ENCODE results near the gene DENND1A.

The DENND1A gene

DNA sequence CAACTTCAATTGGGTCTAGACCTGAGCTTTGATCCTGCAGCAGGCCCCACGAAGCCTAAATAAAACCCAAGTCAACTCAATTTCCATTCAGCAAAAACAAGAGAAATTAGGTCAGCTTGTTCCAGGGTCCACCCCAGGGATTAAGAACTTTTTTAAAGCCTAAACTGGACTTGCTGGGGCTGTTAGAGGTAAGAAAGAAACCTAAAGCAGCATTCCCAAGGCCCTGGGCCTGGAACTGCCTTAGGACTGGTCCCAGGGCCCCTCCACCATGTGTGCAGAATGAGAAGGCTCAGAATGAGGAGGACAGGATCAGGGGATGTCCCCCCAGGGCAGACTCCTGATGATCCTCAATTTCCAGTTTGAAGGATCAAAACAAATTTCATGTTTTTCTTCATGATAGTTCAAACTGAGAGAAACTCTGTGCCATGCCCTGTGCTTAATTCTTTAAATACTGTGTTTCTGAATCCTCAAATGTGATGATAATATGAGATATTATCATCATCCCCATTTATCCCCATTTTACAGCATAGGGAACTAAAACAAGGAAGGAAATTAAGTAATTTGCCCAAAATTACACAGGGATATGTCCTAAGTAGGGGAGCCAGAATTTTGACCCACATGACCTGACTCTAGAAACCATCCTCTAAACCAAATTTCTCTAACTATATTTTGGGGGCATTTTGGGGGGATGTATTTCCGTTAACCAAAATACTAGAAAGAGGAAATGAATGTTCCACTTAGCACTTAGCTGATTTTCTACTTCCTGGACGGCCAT lies 64.5 kb downstream of the DENND1A start:
- DNase-seq (ENCODE audit: low read depth in 2 of 2), result no peak

GRCh38 chr9:123864251-123864650 lies 65.7 kb downstream of the DENND1A start:
- DNase-seq (ENCODE audit: low read depth in 2 of 2), result no peak

- no peak for DNase-seq (ENCODE audit: low read depth in 2 of 2)
Observed at GRCh38 chr9:123863164-123863855, 66.6 kb downstream of the DENND1A start.

DNA sequence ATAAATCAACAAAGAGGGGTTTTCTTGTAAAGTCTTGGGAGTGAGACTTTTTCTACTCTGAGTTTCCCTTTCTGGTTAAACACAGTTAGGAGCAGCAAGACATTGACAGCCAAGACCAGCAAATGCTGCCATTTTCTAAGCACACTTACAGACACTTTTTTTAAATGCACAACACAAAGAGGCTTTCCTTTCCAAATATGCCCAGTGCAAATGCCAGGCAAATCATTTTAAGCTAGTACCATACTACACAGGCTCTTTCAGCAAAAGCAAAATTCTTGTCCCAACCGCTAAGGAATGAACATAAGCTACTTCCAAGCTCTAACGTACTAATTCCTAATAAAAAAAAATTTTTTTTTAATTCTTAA lies 68.2 kb downstream of the DENND1A start:
- DNase-seq (ENCODE audit: low read depth in 2 of 2), result no peak

GRCh38 chr9:123861086-123861755 lies 68.7 kb downstream of the DENND1A start:
- no peak for DNase-seq (ENCODE audit: low read depth in 2 of 2)

DNA sequence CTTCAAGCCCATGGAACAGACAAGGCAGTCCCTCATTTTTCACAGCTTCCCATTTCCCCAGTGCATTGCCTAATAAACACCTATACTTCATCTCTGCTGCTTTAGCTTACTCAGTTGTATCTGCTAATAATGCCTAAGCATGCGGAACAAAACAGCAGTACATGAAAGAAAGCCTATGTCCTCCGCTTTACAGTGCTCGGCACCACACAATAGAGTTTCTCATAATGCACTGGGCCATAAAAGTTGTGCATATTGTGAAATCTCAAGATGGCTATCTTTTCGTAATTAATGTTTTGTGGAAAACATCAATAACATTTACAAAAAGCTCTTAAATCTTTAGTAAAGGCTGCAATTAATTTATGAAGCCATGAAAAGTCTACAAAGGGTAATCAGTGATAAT lies 69.3 kb downstream of the DENND1A start:
- no peak for DNase-seq (ENCODE audit: low read depth in 2 of 2)

- no peak for DNase-seq (ENCODE audit: low read depth in 2 of 2)
Observed at GRCh38 chr9:123852403-123852802, 77.5 kb downstream of the DENND1A start.

DNA sequence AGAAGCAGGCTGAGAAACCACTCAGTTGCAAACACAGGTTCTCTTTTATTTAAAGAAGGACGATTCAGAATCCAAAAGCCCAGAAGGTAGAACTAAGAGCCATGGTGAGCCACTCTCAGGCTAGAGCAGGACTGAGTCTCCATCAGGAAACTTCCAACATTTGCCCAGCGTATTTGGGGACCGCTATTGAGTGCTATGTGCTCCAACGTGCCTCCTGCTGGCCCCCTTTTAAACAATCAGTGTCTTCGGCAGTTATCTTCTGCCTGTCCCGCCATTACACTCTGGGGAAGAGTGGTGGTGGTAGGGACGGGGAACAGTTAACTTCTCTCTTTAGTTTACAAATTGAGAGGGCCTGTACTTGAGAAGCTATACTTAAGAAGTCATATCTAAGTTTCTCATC lies 78.1 kb downstream of the DENND1A start:
- DNase-seq (ENCODE audit: low read depth in 2 of 2), result no peak

DNA sequence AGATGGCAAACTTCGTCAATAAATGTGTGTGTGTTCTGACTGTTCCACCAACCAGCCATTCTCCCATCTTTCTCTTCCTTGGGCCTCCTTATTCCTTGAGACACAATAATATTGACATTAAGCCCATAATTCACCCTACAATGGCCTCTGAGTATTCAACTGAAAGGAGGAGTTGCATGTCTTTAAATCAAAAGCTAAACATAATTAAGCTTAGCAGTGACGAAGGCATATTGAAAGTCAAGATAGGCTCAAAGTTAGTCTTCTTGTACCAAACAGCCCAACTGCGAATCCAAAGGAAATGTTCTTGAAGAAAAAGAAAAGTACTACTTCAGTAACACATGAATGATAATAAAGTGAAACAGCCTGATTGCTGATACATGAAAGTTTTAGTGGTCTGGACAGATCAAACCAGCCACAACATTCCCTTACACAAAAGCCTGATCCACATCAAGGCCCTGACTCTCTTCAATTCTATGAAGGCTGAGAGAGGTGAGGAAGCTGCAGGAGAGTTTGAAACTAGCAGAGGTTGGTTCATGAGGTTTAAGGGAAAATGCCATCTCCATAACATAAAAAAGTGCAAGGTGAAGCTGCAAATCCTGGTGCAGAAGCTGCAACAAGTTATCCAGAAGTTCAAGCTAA lies 81.4 kb downstream of the DENND1A start:
- DNase-seq (ENCODE audit: low read depth in 2 of 2), result no peak

DNA sequence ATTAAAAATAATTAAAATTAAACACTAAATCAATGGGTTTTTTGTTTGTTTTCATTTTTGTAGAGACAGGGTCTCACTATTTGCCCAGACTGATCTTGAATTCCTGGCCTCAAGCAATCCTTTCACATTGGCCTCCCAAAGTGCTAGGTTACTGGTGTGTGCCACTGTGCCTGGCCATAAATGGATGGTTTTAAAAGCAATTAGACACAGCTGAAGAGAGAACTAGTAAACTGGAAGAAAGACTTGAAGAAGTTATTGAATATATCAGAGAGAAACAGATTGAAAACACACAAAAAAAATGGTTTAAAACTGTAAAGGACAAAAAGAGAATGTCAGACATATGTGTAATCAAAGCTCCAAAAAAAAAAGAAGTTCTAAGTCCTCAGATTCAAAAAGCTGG lies 83.0 kb downstream of the DENND1A start:
- DNase-seq (ENCODE audit: low read depth in 2 of 2), result no peak

DNA sequence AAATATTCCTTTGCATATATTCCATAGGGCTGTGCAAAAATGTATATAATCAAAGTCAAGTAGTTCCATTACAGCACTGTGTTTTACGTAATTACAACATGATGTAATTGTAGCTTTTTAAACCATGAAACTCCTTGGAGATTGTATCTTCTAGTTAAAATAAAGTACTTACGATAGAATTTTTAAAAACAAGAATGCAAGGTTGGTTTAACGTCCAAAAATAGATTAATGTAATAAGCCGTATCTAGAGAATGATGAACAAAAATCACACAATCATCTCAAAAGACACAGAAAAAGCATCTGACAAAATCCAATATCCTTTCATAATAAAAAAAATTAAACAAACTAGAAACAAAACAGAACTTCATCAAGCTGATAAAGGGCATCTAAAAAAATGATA lies 86.2 kb downstream of the DENND1A start:
- DNase-seq (ENCODE audit: low read depth in 2 of 2), result no peak

DNA sequence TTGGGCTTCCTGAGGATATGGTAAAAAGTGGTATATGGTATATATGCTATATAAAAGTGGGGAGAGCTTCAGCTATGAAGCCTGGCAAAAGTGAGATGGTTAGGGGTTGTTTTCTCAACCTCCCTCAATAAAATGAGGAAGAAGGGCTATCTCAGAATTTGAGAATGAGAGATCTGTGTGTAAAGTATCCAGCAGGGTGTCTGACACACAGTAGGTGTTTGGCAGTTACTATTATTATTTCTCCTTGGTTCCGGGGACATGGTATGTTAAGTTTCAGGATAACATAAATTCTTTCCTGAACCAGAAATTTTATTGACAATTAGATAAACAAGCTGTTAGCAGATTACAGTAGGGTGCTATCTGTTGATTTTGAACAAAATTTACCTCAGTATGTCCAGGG lies 94.1 kb downstream of the DENND1A start:
- DNase-seq (ENCODE audit: low read depth in 2 of 2), result no peak

DNA sequence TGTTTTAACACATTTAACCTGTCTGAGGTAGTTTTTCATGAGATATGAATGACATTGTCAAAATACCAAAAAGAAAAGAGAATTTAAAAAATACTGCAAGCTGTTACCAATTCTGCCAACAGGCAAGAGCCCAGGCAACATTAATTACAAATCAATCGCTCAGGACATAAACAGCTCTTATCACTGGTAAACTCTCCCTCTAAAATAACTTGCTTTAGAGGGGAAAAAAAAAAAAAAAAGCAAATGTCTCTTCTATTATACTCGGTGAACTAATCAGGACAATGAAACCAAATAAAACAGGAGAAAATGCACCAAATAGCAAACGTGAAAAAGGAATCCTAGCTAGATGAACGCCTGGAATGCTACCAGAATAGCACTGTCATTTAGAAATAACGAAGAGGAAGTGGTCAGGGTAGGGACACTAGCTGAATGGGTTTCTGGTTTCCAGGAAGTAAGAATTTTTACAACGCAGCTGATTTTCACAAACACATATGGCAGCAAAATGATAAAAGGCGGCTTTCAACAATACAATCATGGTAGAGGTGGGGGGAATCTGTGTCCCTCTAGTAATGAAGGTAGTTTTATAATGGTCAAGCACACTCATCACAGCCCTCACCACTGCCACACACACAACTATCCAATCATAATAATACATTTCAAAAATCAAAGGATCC lies 94.9 kb downstream of the DENND1A start:
- DNase-seq (ENCODE audit: low read depth in 2 of 2), result no peak

DNA sequence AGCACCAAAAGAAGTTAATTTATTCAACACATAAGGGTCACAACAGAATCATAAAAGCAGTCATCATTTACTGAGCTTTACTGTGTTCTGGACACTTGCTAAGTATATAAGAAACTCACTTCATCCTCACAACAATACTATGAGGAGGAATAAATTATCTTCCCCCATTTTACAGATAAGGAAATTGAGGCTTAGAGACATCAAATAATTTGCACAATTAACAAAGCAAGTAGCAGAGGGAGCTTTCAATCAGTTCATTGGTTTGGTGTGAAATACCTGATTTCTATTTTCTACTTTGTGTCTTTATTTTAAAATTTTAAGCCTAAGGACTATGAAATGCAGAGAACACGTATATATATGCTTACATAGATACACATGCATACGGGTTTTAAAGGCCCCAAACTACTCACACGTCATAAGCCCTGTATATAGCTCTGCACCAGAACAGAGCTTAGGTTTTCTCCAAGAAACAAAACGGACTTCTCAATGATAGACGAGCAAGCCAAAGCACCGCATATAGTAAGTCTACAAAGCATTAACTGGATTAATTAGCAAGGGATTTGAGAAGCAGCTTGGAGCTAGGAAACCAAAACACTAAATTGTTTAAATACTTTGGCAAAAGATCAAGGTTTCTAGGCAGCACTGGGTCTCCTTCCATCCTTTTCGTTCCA lies 95.6 kb downstream of the DENND1A start:
- DNase-seq (ENCODE audit: low read depth in 2 of 2), result no peak

- no peak for DNase-seq (ENCODE audit: low read depth in 2 of 2)
Observed at GRCh38 chr9:123832858-123833650, 96.9 kb downstream of the DENND1A start.

GRCh38 chr9:123832176-123832575 lies 97.8 kb downstream of the DENND1A start:
- no peak for DNase-seq (ENCODE audit: low read depth in 2 of 2)

DNA sequence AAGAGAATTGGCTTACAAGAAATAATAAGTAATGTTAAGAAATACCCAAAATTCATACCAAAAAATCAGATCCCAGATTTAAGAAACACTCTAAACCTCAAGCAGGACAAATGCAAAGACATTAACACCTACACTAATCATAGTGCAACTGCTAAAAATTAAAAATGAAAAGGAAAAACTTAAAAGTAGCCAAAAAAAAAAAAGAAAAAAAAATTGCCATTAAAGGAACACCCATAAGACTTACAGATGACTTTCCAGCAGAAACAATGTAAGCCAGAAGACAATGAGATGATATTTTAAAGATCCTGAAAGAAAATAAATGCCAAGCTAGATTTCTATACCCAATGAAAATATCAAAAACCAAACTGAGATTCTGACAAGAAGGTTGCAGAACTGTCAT lies 101.5 kb downstream of the DENND1A start:
- DNase-seq (ENCODE audit: low read depth in 2 of 2), result no peak

GRCh38 chr9:123825342-123826060 lies 104.4 kb downstream of the DENND1A start:
- no peak for DNase-seq (ENCODE audit: low read depth in 2 of 2)

- DNase-seq (ENCODE audit: low read depth in 2 of 2), result no peak
Observed at GRCh38 chr9:123823194-123823947, 106.6 kb downstream of the DENND1A start.
